Stimulated activated effector memory CD8-positive, alpha-beta T cell treated with anti-CD3 and anti-CD28 coated beads, Interleukin-12 subunit alpha, Interleukin-12 subunit beta, amount 100 ng/mL, for 72 hours (primary cell): ENCODE measurements around the gene TMCC2.

Source experiments
- ATAC-seq: fragments of 150-1000 bp; cut with Tn5 transposase; 2 replicates; pipeline ENCODE4 v1.10.0; 2021
- DNase-seq, 2 donors: peaks; one replicate each; pipeline ENCODE4 v3.0.0; 2021 to 2022; ENCODE audit warnings: low spot score in 2 of 2
- H3K27ac Mint-ChIP-seq: one replicate; pipeline ENCODE4 v1.8.0; 2022; ENCODE audit warnings: mild to moderate bottlenecking, mixed read lengths
- H3K36me3 Mint-ChIP-seq: one replicate; pipeline ENCODE4 v1.8.0; 2022; ENCODE audit warnings: mild to moderate bottlenecking, mixed read lengths
- H3K4me1 Mint-ChIP-seq: one replicate; pipeline ENCODE4 v1.8.0; 2022; ENCODE audit warnings: mixed read lengths
- H3K4me3 Mint-ChIP-seq: one replicate; pipeline ENCODE4 v1.8.0; 2022; ENCODE audit warnings: mild to moderate bottlenecking, mixed read lengths
- H3K9me3 Mint-ChIP-seq: one replicate; pipeline ENCODE4 v1.8.0; 2022; ENCODE audit warnings: mixed read lengths

The TMCC2 gene

DNA sequence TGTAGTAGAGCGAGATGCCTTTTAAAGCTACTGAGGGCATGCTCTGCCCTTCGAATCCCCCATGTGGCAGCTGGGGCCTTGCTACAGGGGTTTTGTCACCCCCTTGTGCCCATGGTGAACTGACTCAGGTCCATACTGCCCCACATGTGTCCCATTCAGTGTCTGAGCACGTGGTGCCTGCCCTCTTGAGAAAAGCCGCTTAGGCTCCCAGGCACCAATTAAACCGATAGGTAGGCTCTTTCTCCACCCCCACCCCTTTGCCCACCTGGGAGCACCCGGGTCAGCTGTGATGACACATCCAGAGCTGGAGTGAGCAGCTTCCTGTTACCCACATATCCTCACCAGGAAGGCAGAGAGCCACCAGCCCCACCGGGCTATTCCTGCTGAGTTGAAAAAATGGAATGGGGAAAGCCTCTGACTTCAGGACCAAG, 30.5 kb downstream of the TMCC2 start:
- ATAC-seq (no peak), DNase-seq (no peak)
- Mint-ChIP-seq H3K4me1 (peaks cover 25% of the 10 kb centered on the region), H3K9me3 (no peaks in the 10 kb centered on the region), H3K27ac (no peak overlapping the region), H3K4me3 (no peak overlapping the region), H3K36me3 (no peaks in the 10 kb centered on the region)

DNA sequence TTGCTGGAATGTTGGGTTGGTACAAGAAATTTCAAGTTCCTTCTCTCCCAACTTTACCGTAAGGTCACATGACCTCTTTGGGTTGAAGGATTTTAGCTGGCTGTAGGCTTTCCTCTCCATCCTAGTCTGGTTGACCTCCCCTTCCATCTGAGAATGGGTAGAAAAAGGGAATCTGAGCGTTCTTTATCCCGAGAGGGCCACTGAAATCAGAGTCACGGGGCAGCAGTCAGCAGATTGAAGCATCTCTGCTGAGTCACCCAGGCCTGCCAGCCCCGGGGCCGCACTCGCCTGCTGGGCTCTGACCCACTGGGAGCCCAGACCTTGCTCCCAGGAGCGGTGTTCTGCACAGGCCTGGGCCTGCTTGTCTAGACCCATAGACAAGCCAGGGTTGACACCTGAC, 31.0 kb downstream of the TMCC2 start:
- H3K4me3 Mint-ChIP-seq, result no peak overlapping the region
- DNase-seq (no peak), ATAC-seq (no peak)
- H3K9me3 Mint-ChIP-seq, result no peaks in the 10 kb centered on the region
- H3K27ac Mint-ChIP-seq, result no peak overlapping the region
- no peaks in the 10 kb centered on the region for H3K36me3 Mint-ChIP-seq
- H3K4me1 Mint-ChIP-seq, result peaks cover 25% of the 10 kb centered on the region

DNA sequence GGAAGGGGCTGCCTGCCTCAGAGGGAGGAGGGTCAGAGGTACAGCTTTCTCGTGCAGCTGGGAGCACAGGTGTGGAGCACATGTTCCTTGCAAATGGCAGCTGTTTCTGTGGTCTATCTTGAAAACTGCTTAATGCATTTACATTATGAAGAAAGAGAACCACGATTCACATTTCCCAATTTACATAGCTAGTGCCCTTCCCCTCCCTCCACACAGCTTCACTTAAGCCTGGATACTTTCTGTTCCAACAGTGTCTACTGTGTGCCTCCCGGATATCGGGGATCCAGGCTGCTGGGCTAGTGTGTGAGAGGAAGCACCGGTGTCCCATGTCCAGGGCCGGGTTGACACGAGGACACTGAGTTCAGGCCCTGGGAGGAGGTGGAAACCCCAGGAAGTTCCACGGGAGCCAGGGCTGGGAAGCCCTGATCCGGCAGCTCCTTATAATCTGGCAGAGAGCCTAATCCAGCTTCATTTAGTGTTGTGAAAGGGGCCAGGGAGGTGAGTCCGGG, 31.6 kb downstream of the TMCC2 start:
- Mint-ChIP-seq H3K4me3 (no peak overlapping the region), H3K9me3 (no peaks in the 10 kb centered on the region), H3K4me1 (peaks cover 25% of the 10 kb centered on the region), H3K27ac (no peak overlapping the region), H3K36me3 (no peaks in the 10 kb centered on the region)
- ATAC-seq (no peak), DNase-seq (no peak)

DNA sequence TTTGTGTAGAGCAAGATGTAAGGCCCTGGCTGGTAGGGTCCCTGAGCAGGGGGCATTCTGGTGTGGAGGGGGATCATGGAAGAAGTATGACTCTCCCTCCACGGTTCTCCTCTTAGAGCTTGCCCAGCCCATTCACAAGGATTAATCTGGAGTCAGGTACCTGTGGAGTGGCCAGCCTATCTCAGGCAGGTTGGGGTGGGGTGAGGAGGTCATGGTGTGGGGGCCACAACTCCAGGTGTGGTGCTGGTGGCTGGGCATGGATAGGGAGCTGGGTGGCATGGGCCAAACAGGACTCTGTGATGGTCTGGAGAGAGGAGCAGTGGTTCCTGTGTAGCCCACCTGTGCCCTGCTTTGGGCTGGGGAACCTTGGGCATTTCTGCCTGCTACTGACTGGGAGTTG, 32.3 kb downstream of the TMCC2 start:
- H3K36me3 Mint-ChIP-seq, result no peaks in the 10 kb centered on the region
- ATAC-seq (no peak), DNase-seq (no peak)
- no peaks in the 10 kb centered on the region for H3K9me3 Mint-ChIP-seq
- no peak overlapping the region for H3K27ac Mint-ChIP-seq
- H3K4me1 Mint-ChIP-seq, result peaks cover 25% of the 10 kb centered on the region
- no peak overlapping the region for H3K4me3 Mint-ChIP-seq

DNA sequence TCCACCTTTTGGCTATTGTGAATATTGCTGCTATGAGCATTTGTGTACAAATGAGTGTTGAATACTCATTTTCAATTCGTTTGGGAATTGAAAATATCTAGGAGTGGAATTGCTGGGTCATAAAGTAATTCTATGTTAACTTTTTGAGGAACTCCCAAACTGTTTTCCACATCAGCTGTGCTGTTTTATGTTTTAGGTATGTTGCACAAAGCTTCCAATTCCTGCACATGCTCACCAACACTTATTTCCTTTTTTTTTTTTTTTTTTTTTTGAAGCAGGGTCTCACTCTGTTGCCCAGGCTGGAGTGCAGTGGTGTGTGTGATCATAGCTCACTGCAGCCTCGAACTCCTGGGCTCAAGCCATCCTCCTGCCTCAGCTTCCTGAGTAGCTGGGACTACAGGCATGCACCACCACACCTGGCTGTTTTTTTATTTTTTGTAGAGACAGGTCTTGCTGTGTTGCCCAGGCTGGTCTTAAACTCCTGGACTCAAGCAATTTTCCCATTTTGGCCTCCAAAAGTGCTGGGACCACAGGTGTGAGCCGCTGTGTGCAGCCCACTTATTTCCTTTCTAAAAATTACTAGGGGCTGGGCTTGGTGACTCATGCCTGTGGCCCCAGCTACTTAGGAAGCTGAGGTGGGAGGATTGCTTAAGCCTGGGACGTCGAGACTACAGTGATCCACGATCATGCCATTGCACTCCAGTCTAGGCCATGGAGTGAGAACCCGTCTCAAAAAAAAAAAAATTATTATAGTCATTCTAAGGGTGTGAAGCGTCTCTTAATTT, 33.4 kb downstream of the TMCC2 start:
- Mint-ChIP-seq H3K9me3 (no peaks in the 10 kb centered on the region), H3K4me1 (peaks cover 21% of the 10 kb centered on the region), H3K4me3 (no peak overlapping the region), H3K27ac (no peak overlapping the region), H3K36me3 (no peaks in the 10 kb centered on the region)
- DNase-seq, result no peak
- peak; percentile 65 for ATAC-seq

DNA sequence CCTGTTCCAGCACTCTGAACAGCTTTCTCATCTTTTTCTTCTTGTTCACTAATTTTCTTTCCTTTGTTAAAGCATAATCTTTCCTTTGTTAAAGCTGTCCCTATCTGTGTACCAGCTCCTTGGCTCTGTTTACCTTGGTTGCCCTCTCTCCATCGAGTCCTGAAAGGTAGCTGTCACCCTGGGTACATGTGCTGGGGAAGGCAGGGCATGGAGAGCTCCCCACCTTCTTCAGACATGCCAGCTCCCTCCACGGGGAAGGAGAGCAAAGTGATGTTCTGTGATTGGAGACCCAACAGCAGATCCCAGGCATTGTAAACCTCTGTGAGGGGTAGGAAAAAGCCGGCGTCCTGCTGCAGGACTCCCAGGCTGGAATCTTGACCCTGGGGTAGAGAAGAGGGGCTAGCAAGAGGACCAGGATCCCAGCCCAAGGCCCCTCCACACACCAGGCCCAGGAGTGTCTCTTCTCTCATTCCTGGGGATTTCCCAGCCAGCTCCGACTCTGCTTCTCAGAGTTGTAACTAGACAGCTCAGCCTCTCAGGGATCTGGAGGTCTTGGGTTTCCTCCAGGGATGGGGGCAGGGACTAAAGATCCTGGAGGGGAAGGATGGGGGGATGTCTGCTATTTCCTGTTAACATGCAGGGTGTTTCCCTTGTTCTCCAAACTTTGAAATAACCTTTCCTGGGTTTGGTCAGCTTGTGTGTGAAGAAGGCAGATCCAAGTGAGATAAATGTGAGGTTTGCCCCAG, 34.4 kb downstream of the TMCC2 start:
- peaks cover 18% of the 10 kb centered on the region for H3K4me1 Mint-ChIP-seq
- no peak overlapping the region for H3K4me3 Mint-ChIP-seq
- H3K36me3 Mint-ChIP-seq, result no peaks in the 10 kb centered on the region
- no peak for DNase-seq
- no peak overlapping the region for H3K27ac Mint-ChIP-seq
- ATAC-seq, result no peak
- no peaks in the 10 kb centered on the region for H3K9me3 Mint-ChIP-seq

DNA sequence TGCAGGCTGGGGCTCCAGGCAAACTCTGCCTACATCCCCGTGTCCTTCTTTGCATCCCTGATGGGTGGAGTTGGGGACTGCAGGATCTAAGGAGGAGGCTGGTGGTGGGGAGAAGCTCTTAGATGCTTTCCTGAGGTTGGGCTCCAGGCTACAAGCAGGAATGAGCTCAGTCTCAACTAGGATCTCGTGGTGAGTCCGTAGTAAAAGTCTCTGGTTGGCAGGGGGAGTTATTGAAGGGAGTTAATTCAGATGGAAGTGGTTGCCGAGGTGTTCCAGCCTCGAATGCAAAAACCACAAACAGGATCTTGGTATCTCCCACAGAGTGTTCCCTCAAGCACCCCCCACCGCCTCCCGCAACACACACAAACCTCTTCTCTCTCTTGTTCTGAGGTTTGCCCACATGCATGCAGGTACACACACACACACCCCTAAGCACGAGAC, 35.0 kb downstream of the TMCC2 start:
- Mint-ChIP-seq H3K4me1 (peaks cover 18% of the 10 kb centered on the region), H3K4me3 (no peak overlapping the region), H3K27ac (no peak overlapping the region), H3K9me3 (no peaks in the 10 kb centered on the region), H3K36me3 (no peaks in the 10 kb centered on the region)
- no peak for ATAC-seq
- DNase-seq, result no peak

DNA sequence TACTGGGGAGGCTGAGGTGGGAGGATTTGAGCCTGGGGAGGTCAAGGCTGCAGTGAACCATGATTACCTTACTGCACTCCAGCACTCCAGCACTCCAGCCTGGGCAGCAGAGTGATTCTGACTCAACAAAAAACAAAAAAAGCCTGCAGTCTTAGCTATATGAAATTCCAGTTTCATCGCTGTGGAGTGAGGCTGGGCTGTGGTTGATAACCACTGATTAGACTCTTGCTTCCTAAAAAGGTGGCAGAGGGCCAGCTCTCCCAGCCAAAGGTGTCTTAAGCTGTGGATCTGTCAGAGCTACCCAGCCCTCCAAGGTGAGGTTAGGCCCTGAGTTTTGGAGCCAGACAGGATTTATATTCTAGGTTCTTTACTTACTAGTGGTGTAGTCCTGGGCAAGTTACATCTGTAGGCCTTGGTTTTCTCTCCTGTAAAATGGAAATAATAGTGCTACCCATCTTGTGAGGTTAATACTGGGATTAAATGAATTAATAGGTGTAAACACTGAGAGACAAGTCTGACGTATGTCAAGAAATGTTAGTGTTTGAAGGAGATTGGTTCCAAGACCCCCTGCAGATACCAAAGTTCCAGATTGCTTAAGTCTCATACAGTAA, 35.9 kb downstream of the TMCC2 start:
- no peaks in the 10 kb centered on the region for H3K9me3 Mint-ChIP-seq
- H3K27ac Mint-ChIP-seq, result no peak overlapping the region
- ATAC-seq (no peak), DNase-seq (no peak)
- no peak overlapping the region for H3K4me3 Mint-ChIP-seq
- H3K4me1 Mint-ChIP-seq, result peaks cover 18% of the 10 kb centered on the region
- no peaks in the 10 kb centered on the region for H3K36me3 Mint-ChIP-seq

DNA sequence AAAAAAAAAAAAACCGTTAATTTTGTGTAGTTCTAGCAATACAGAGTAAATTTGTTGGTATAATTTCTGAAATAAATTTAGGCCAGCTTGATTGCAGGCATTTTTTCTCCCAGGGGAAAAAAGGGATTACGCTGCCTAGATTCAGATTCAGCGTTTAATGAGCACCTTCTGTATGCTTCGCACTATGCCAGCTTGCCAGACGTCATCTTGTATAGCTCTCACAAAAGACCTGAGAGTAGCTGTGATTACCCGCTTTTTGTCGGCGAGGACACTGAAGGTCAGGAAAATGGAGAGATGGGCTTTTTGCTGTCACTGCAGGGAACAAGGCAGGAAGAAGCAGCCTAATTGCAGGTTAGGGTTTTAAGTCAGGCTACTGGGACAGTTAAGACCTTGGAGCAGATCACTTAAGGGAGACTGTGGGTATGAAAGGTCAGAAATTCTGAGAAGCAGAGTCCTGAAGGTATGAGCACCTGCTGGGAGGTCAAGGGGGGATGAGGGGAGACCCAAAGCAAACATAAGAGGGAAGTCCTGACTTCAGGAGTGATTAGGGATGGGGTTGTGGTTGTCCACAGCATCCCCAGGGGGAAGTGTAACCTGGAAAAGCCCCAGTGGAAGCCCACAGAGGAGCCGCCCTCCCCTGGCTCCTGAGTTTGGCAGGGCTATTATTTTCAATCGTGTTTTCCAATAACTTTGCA, 39.0 kb downstream of the TMCC2 start:
- no peak overlapping the region for H3K27ac Mint-ChIP-seq
- ATAC-seq, result no peak
- no peak for DNase-seq
- H3K4me3 Mint-ChIP-seq, result no peak overlapping the region
- H3K4me1 Mint-ChIP-seq, result peaks cover 22% of the 10 kb centered on the region
- no peaks in the 10 kb centered on the region for H3K9me3 Mint-ChIP-seq
- H3K36me3 Mint-ChIP-seq, result peaks cover 11% of the 10 kb centered on the region

DNA sequence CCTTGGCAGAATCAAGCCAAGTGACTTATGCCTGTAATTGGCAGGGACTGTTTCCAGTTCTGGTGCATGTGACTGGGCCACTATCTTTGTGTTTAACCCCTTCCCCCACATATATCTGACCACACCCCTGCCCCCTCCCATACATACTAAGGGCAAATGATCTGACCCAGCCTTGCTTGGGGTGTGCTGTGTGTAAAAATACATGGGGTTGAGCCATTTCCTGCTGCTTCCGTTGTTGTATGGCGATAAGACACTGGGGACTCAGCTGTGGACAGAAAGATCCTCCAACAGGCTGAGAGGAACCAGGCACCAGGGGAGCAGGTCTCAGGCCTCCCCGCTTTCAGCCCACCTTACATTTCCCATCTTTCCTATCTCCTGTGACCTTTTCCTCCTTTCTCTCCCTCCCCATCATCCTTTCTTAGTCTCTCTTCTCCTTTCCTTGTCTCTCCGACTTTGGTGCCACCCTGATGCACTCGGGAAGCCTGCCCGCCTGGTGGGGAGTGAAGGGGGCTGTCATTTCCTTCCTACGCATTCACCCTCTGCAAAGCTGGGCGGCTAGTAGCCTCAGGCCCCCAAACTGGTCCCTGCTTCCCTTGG, 39.7 kb downstream of the TMCC2 start:
- Mint-ChIP-seq H3K36me3 (peaks cover 16% of the 10 kb centered on the region), H3K27ac (peak overlapping the region; percentile 45), H3K9me3 (no peaks in the 10 kb centered on the region), H3K4me1 (peaks cover 15% of the 10 kb centered on the region), H3K4me3 (no peak overlapping the region)
- ATAC-seq (no peak), DNase-seq (no peak)

DNA sequence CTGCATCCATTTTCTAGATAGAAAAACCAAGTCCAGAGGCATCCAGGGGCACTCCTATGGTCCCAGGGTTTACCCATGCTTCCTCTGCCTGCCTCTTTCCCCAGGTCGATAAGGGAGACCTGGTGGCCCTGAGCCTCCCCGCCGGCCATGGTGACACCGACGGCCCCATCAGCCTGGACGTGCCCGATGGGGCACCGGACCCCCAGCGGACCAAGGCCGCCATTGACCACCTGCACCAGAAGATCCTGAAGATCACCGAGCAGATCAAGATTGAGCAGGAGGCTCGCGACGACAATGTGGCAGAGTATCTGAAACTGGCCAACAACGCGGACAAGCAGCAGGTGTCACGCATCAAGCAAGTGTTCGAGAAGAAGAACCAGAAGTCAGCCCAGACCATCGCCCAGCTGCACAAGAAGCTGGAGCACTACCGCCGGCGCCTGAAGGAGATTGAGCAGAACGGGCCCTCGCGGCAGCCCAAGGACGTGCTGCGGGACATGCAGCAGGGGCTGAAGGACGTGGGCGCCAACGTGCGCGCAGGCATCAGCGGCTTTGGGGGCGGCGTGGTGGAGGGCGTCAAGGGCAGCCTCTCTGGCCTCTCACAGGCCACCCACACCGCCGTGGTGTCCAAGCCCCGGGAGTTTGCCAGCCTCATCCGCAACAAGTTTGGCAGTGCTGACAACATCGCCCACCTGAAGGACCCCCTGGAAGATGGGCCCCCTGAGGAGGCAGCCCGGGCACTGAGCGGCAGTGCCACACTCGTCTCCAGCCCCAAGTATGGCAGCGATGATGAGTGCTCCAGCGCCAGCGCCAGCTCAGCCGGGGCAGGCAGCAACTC, 41.3 kb downstream of the TMCC2 start:
- DNase-seq (no peak), ATAC-seq (no peak)
- peaks cover 16% of the 10 kb centered on the region for H3K4me1 Mint-ChIP-seq
- H3K9me3 Mint-ChIP-seq, result no peaks in the 10 kb centered on the region
- no peak overlapping the region for H3K4me3 Mint-ChIP-seq
- H3K27ac Mint-ChIP-seq, result no peak overlapping the region
- H3K36me3 Mint-ChIP-seq, result peaks cover 16% of the 10 kb centered on the region

DNA sequence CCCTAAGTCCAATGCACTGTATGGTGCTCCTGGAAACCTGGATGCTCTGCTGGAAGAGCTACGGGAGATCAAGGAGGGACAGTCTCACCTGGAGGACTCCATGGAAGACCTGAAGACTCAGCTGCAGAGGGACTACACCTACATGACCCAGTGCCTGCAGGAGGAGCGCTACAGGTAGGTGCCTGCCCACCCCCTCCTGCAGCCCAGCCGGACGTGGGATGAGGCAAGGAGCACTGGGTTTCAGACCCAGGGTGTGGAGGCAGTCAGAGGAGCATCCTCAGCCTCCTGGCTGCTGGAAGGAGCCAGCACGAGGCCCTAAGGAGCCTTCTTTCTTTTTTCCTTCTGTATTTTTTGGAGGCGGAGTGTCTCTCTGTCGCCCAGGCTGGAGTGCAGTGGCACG, 42.0 kb downstream of the TMCC2 start:
- ATAC-seq, result no peak
- Mint-ChIP-seq H3K4me1 (peaks cover 18% of the 10 kb centered on the region), H3K9me3 (no peaks in the 10 kb centered on the region), H3K27ac (no peak overlapping the region), H3K36me3 (peaks cover 16% of the 10 kb centered on the region), H3K4me3 (no peak overlapping the region)
- no peak for DNase-seq

DNA sequence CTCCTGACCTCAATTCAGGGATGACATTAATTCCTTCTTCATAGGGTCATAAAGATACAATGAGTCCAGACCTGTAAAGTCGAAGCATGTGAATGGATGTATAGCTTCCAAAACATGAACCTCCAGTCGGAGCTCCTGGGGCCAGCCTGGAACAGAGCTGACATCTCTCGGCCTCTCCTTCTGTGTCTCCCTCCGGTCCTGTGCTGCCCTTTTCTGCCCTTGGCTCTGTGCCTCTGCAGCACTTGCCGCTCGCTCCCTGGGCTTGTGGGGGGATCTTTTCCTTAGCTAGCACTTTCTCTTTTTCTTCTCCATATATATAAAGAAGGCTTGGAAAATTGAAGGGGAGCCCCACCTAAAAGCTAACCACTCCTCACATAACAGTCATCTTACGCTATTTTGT, 42.5 kb downstream of the TMCC2 start:
- Mint-ChIP-seq H3K36me3 (peaks cover 16% of the 10 kb centered on the region), H3K27ac (no peak overlapping the region), H3K4me1 (peaks cover 23% of the 10 kb centered on the region), H3K9me3 (no peaks in the 10 kb centered on the region), H3K4me3 (no peak overlapping the region)
- DNase-seq, result no peak
- ATAC-seq, result no peak

DNA sequence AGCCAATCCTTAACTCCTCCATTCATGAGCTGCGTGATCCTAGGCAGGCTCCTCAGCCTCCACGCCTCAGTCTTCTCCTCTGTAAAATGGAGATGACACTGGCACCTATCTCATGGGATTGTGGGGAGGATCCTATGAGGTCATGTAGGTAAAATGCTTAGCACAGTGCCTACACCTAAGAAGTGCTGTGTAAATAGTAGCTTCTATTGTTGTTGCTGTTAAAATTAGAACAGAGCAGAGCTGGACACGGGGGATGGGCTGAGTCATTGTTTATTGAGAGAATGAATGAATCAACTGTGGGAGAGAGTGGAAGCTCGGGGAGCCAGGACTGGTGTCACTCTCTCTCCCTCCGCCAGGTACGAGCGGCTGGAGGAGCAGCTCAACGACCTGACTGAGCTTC, 43.0 kb downstream of the TMCC2 start:
- ATAC-seq (peak; percentile 26), DNase-seq (no peak)
- Mint-ChIP-seq H3K4me3 (no peak overlapping the region), H3K27ac (no peak overlapping the region), H3K4me1 (peaks cover 25% of the 10 kb centered on the region), H3K9me3 (no peaks in the 10 kb centered on the region), H3K36me3 (peaks cover 16% of the 10 kb centered on the region)
